GM06990 (cell line): ENCODE measurements around the gene HLA-DMA.

Experiments used
- DNase-seq: peaks from one replicate; pipeline ENCODE4 v3.0.0-alpha.2; 2011; ENCODE audit not compliant: insufficient read length; ENCODE audit errors: extremely low read depth
- H3K27me3 ChIP-seq: replicated peaks from 2 replicates; pipeline ENCODE4 v1.6.0; 2011; ENCODE audit warnings: low read length; ENCODE audit not compliant: control insufficient read depth, insufficient read depth
- H3K36me3 ChIP-seq: 2 replicates; pipeline ENCODE4 v1.5.1; 2011; ENCODE audit warnings: low read length; ENCODE audit not compliant: control insufficient read depth, insufficient read depth
- H3K4me3 ChIP-seq: replicated peaks from 2 replicates; pipeline ENCODE4 v1.5.1; 2011; ENCODE audit warnings: low read depth, mild to moderate bottlenecking, control low read depth, low read length
- CTCF ChIP-seq: IDR thresholded peaks from 2 replicates; pipeline ENCODE4 v1.5.1; 2011; ENCODE audit warnings: low read length, control low read depth, mild to moderate bottlenecking, inconsistent platforms; ENCODE audit not compliant: insufficient read depth, poor library complexity, severe bottlenecking

The HLA-DMA gene

GRCh38 chr6:32991972-32992371 is 39.1 kb upstream of the HLA-DMA start:
- no peaks in the 10 kb centered on the region for H3K36me3 ChIP-seq
- H3K4me3 ChIP-seq = no peak overlapping the region
- TF ChIP-seq CTCF = no peak
- DNase-seq = no peak
- no peaks in the 10 kb centered on the region for H3K27me3 ChIP-seq

- Histone ChIP-seq H3K36me3 (no peaks in the 10 kb centered on the region), H3K4me3 (no peak overlapping the region), H3K27me3 (no peaks in the 10 kb centered on the region)
- TF ChIP-seq CTCF = no peak
- DNase-seq = no peak
These were observed 36.5 kb upstream of the HLA-DMA start for GRCh38 chr6:32989368-32989767.

GRCh38 chr6:32984622-32985389 is 31.9 kb upstream of the HLA-DMA start:
- Histone ChIP-seq H3K27me3 (no peaks in the 10 kb centered on the region), H3K4me3 (no peak overlapping the region), H3K36me3 (peaks cover 17% of the 10 kb centered on the region)
- DNase-seq = no peak
- TF ChIP-seq CTCF = peak; percentile 82

GRCh38 chr6:32983964-32984621 is 31.2 kb upstream of the HLA-DMA start:
- TF ChIP-seq CTCF = no peak
- DNase-seq = no peak
- Histone ChIP-seq H3K4me3 (no peak overlapping the region), H3K27me3 (no peaks in the 10 kb centered on the region), H3K36me3 (peaks cover 24% of the 10 kb centered on the region)

- H3K27me3 ChIP-seq = no peaks in the 10 kb centered on the region
- TF ChIP-seq CTCF = no peak
- DNase-seq = no peak
- no peak overlapping the region for H3K4me3 ChIP-seq
- H3K36me3 ChIP-seq = peaks cover 29% of the 10 kb centered on the region
These were observed 30.6 kb upstream of the HLA-DMA start for GRCh38 chr6:32983493-32983848.
